Brain microvascular endothelial cell (primary cell): ENCODE results near the gene CLASP1.

Source experiments
- DNase-seq: peaks from one replicate; pipeline ENCODE4 v3.0.0-alpha.2; 2020
- H3K27ac ChIP-seq: fragments of 250-450 bp; sonication (Bioruptor Pico); 2 replicates; pipeline ENCODE4 v1.5.1; 2020; ENCODE audit warnings: mild to moderate bottlenecking, moderate library complexity
- H3K27me3 ChIP-seq: fragments of 250-450 bp; sonication (Bioruptor Pico); replicated peaks from 2 replicates; pipeline ENCODE4 v1.5.1; 2020; ENCODE audit warnings: mild to moderate bottlenecking
- H3K36me3 ChIP-seq: fragments of 250-450 bp; sonication (Bioruptor Pico); replicated peaks from 2 replicates; pipeline ENCODE4 v1.5.1; 2020; ENCODE audit warnings: mild to moderate bottlenecking
- H3K4me3 ChIP-seq: 2 replicates; pipeline ENCODE4 v1.5.1; 2011; ENCODE audit warnings: low read depth, mild to moderate bottlenecking, control low read depth, low read length, moderate library complexity
- in situ Hi-C: cut with HindIII; loops from 2 replicates; pipeline ENCODE4 v1.10.0; 2017; ENCODE audit warnings: low sequenced_read_pairs, low pct_ligation_motif_present
- TF ChIP-seq, protein P1 (sequence below): IDR thresholded peaks from 2 replicates; pipeline ENCODE4 v1.5.1; 2011; ENCODE audit warnings: low read depth, mild to moderate bottlenecking, moderate library complexity, low read length, control low read depth, inconsistent platforms; ENCODE audit errors: missing control alignments

CLASP1 gene

GRCh38 chr2:121372721-121373353 lies 276.4 kb downstream of the CLASP1 start:
- Histone ChIP-seq H3K4me3 (no peak overlapping the region), H3K27ac (no peak overlapping the region), H3K27me3 (no peaks in the 10 kb centered on the region), H3K36me3 (peaks cover 12% of the 10 kb centered on the region)
- in situ Hi-C loops: no loop called here
- DNase-seq: no peak
- TF ChIP-seq, protein P1, sequence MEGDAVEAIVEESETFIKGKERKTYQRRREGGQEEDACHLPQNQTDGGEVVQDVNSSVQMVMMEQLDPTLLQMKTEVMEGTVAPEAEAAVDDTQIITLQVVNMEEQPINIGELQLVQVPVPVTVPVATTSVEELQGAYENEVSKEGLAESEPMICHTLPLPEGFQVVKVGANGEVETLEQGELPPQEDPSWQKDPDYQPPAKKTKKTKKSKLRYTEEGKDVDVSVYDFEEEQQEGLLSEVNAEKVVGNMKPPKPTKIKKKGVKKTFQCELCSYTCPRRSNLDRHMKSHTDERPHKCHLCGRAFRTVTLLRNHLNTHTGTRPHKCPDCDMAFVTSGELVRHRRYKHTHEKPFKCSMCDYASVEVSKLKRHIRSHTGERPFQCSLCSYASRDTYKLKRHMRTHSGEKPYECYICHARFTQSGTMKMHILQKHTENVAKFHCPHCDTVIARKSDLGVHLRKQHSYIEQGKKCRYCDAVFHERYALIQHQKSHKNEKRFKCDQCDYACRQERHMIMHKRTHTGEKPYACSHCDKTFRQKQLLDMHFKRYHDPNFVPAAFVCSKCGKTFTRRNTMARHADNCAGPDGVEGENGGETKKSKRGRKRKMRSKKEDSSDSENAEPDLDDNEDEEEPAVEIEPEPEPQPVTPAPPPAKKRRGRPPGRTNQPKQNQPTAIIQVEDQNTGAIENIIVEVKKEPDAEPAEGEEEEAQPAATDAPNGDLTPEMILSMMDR: no peak

DNA sequence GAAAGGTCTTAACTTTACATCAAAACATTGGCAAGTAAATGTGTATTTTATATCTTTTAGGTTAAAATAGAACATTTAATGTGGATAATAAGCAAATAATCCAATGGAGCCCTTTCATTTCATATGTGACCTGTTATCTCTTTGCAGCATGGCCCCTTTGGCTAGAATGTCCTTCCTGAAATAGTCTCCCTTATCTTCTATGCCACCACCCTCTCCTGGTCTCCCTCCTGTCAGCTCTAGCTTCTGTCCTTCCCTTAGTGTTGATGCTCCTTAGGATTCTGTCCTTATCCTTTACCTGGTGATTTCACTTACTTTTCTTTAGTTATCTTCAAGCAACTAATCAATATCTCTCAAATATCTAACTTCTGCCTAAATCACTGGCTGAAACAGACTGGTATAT lies 277.2 kb downstream of the CLASP1 start:
- in situ Hi-C loops: no loop called here
- DNase-seq: no peak
- no peak overlapping the region for H3K27ac ChIP-seq
- TF ChIP-seq, protein P1: no peak
- H3K4me3 ChIP-seq: no peak overlapping the region
- no peaks in the 10 kb centered on the region for H3K27me3 ChIP-seq
- H3K36me3 ChIP-seq: peaks cover 17% of the 10 kb centered on the region

DNA sequence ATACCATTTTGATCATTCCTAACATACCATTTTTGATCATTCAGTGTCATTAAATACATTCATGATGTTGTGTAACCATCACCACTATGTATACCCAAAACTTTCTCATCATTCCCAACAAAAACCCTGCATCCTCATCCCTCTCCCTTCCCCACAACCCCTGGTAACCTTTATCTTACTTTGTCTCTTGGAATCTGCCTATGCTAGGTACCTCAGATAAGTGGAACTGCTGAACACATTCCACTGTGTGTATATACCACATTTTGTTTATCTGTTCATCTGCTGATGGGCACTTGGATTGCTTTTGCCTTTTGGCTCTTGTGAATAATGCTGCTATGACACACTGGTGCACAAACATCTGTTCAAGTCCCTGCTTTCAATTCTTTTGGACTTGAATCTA lies 280.4 kb downstream of the CLASP1 start:
- H3K27ac ChIP-seq: no peak overlapping the region
- TF ChIP-seq, protein P1: no peak
- H3K36me3 ChIP-seq: peaks cover 17% of the 10 kb centered on the region
- in situ Hi-C loops: no loop called here
- H3K4me3 ChIP-seq: no peak overlapping the region
- no peaks in the 10 kb centered on the region for H3K27me3 ChIP-seq
- DNase-seq: no peak

- no peak overlapping the region for H3K27ac ChIP-seq
- H3K4me3 ChIP-seq: no peak overlapping the region
- H3K36me3 ChIP-seq: peaks cover 17% of the 10 kb centered on the region
- no peaks in the 10 kb centered on the region for H3K27me3 ChIP-seq
- DNase-seq: no peak
- TF ChIP-seq, protein P1: no peak
- in situ Hi-C loops: no loop called here
Observed at GRCh38 chr2:121368155-121368554, 281.1 kb downstream of the CLASP1 start.

DNA sequence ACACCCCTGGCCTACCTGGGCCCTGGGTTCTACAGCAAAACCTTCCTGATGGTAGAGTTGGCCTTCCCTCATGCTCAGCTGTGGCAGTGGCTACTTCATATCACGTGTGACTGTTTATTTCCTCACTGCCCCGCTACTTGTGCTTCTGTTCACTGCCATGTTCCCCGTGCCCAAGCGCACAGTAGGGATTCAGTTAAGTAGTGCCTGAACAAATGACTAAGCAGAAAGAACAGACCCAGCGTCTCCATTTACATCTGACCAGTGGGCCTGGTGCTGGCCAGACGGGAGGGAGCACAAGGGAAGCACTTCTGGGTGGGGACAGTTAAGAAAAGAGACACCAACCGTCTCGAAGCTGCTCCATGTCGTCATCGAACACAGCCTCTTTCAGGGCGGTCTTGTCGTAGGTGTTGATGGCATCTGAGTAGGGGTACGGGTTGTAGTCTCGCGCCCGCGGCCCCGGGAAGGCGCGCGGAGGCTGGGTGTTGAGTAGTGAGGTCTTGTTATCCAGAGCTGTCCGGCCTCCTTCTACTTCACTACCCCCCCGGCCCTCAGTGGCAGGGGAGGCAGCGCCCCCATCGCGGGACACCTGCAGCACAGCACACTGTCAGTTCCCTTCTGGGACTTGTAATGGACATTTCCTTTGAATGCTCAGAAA lies 281.9 kb downstream of the CLASP1 start:
- peaks cover 18% of the 10 kb centered on the region for H3K36me3 ChIP-seq
- in situ Hi-C loops: no loop called here
- no peak for DNase-seq

More for the DNA sequence above, 281.9 kb downstream of the CLASP1 start:
- Histone ChIP-seq H3K4me3 (no peak overlapping the region), H3K27me3 (no peaks in the 10 kb centered on the region), H3K27ac (no peak overlapping the region)
- TF ChIP-seq, protein P1: no peak
